Activated CD8-positive, alpha-beta T cell treated with anti-CD3 and anti-CD28 coated beads for 36 hours (primary cell): ENCODE measurements around the gene GUCY1B1. TPM values are rescaled to one million over a fixed set of nuclear protein-coding genes. Genes with fewer than 3 reads are reported as not detected.

Experiments
- ATAC-seq: fragments of 200-7000 bp; cut with Tn5 transposase; one replicate; pipeline ENCODE4 v1.10.0; 2021; ENCODE audit warnings: mild to moderate bottlenecking, moderate library complexity
- CTCF ChIA-PET: fragments of 350-600 bp; sonication (Branson Sonifier 250); formaldehyde crosslinking; loops from one replicate; lab custom pipeline; 2021; ENCODE audit warnings: antibody characterized with exemption; lab: Charles Lee
- POLR2A ChIA-PET: fragments of 350-600 bp; sonication (Branson Sonifier 250); formaldehyde crosslinking; loops from one replicate; lab custom pipeline; 2021; ENCODE audit warnings: antibody characterized with exemption; lab: Charles Lee
- DNase-seq: peaks from one replicate; pipeline ENCODE4 v3.0.0-alpha.2; 2020
- H3K27ac Mint-ChIP-seq: one replicate; pipeline ENCODE4 v1.8.0; 2021; ENCODE audit warnings: mild to moderate bottlenecking, mixed read lengths
- H3K27me3 Mint-ChIP-seq: one replicate; pipeline ENCODE4 v1.8.0; 2021; ENCODE audit warnings: mixed read lengths
- H3K36me3 Mint-ChIP-seq: one replicate; pipeline ENCODE4 v1.8.0; 2021; ENCODE audit warnings: low read depth, mixed read lengths
- H3K4me1 Mint-ChIP-seq: one replicate; pipeline ENCODE4 v1.8.0; 2021; ENCODE audit warnings: low read depth, mixed read lengths
- H3K4me3 Mint-ChIP-seq: one replicate; pipeline ENCODE4 v1.8.0; 2021; ENCODE audit warnings: mild to moderate bottlenecking, moderate library complexity, mixed read lengths
- H3K9me3 Mint-ChIP-seq: one replicate; pipeline ENCODE4 v1.8.0; 2021; ENCODE audit warnings: mixed read lengths
- CTCF ChIP-seq: fragments of 200-600 bp; IDR thresholded peaks from one replicate; pipeline ENCODE4 v1.8.0; 2022; ENCODE audit warnings: antibody characterized with exemption, mild to moderate bottlenecking
- intact Hi-C: fragments of 100-400 bp; cut with micrococcal nuclease; formaldehyde crosslinking; loops from one replicate; pipeline ENCODE4 v1.10.0; 2022
- total RNA-seq, 2 experiments: library from RNA; stranded (reverse); gene quantifications; one replicate each; pipeline ENCODE4 v1.2.3, GENCODE V29; 2021

GUCY1B1 gene
- total RNA-seq, 2 experiments from 2014 or later: 0.16 to 0.27 TPM

- H3K4me3 Mint-ChIP-seq: no peak overlapping the region
- DNase-seq (no peak), ATAC-seq (no peak)
- no peak for TF ChIP-seq CTCF
- intact Hi-C loops: loop anchor here (2.0 kb wide), 1 partner anchor 257 kb away; no protein-coding TSS in a partner anchor
- ChIA-PET CTCF (no interaction called here), POLR2A (no interaction called here)
- no peaks in the 10 kb centered on the region for H3K4me1 Mint-ChIP-seq
- H3K9me3 Mint-ChIP-seq: no peaks in the 10 kb centered on the region
- H3K27me3 Mint-ChIP-seq: peaks cover 4% of the 10 kb centered on the region
- H3K36me3 Mint-ChIP-seq: no peaks in the 10 kb centered on the region
- H3K27ac Mint-ChIP-seq: no peak overlapping the region
These were observed 27.0 kb downstream of the GUCY1B1 start for GRCh38 chr4:155785828-155786227.

- Mint-ChIP-seq H3K4me1 (no peaks in the 10 kb centered on the region), H3K4me3 (no peak overlapping the region), H3K9me3 (no peaks in the 10 kb centered on the region), H3K36me3 (no peaks in the 10 kb centered on the region), H3K27ac (no peak overlapping the region), H3K27me3 (peaks cover 4% of the 10 kb centered on the region)
- intact Hi-C loops: loop anchor here (1.0 to 2.0 kb wide), 2 partner anchors 258 to 345 kb away; no protein-coding TSS in a partner anchor
- peak; percentile 57 for TF ChIP-seq CTCF
- ATAC-seq (peak; percentile 87), DNase-seq (peak; percentile 10)
- ChIA-PET CTCF (interaction anchor here (0.6 to 1.6 kb wide), 19 partner anchors 8 to 980 kb away, joined by 3 to 8 read pairs (median 4); partner anchors contain the start of gene CTSO), POLR2A (no interaction called here)
These were observed 28.4 kb downstream of the GUCY1B1 start for GRCh38 chr4:155787113-155787710.

GRCh38 chr4:155789391-155789790, 30.6 kb downstream of the GUCY1B1 start:
- intact Hi-C loops: no loop called here
- DNase-seq (no peak), ATAC-seq (no peak)
- Mint-ChIP-seq H3K27ac (no peak overlapping the region), H3K36me3 (no peaks in the 10 kb centered on the region), H3K27me3 (peaks cover 4% of the 10 kb centered on the region), H3K4me3 (no peak overlapping the region), H3K4me1 (no peaks in the 10 kb centered on the region), H3K9me3 (no peaks in the 10 kb centered on the region)
- ChIA-PET POLR2A (no interaction called here), CTCF (no interaction called here)
- TF ChIP-seq CTCF: no peak

GRCh38 chr4:155789982-155790381, 31.2 kb downstream of the GUCY1B1 start:
- ATAC-seq (no peak), DNase-seq (no peak)
- intact Hi-C loops: no loop called here
- CTCF ChIA-PET: no interaction called here
- Mint-ChIP-seq H3K4me1 (no peaks in the 10 kb centered on the region), H3K27ac (no peak overlapping the region), H3K27me3 (peaks cover 4% of the 10 kb centered on the region), H3K9me3 (no peaks in the 10 kb centered on the region), H3K36me3 (no peaks in the 10 kb centered on the region), H3K4me3 (no peak overlapping the region)
- no peak for TF ChIP-seq CTCF
- POLR2A ChIA-PET: no interaction called here

GRCh38 chr4:155794589-155795236, 35.9 kb downstream of the GUCY1B1 start:
- no peak overlapping the region for H3K27ac Mint-ChIP-seq
- ChIA-PET CTCF (interaction anchor here (1.5 kb wide), 1 partner anchor 8 kb away, joined by 3 read pairs; no protein-coding TSS in a partner anchor), POLR2A (no interaction called here)
- TF ChIP-seq CTCF: no peak
- no peak overlapping the region for H3K4me3 Mint-ChIP-seq
- H3K9me3 Mint-ChIP-seq: no peaks in the 10 kb centered on the region
- H3K27me3 Mint-ChIP-seq: peaks cover 5% of the 10 kb centered on the region
- H3K36me3 Mint-ChIP-seq: no peaks in the 10 kb centered on the region
- H3K4me1 Mint-ChIP-seq: peaks cover 7% of the 10 kb centered on the region
- intact Hi-C loops: no loop called here
- no peak for ATAC-seq
- no peak for DNase-seq
